Colonic mucosa (tissue), 4 donors: Measurements from ENCODE around the gene HDGFL2. TPM values are rescaled to one million over a fixed set of nuclear protein-coding genes. Genes with fewer than 3 reads are reported as not detected.

Experiments
- DNase-seq: peaks from one replicate; pipeline ENCODE4 v3.0.0-alpha.2; 2020
- H3K27ac ChIP-seq: fragments of 200-600 bp; one replicate; pipeline ENCODE4 v1.8.0; 2021
- H3K27me3 ChIP-seq: fragments of 200-600 bp; one replicate; pipeline ENCODE4 v1.8.0; 2021
- H3K36me3 ChIP-seq: fragments of 200-600 bp; one replicate; pipeline ENCODE4 v1.8.0; 2021
- H3K4me1 ChIP-seq: fragments of 200-600 bp; one replicate; pipeline ENCODE4 v1.8.0; 2021; ENCODE audit warnings: mild to moderate bottlenecking
- H3K4me3 ChIP-seq: fragments of 200-600 bp; one replicate; pipeline ENCODE4 v1.8.0; 2021
- H3K9ac ChIP-seq, 2 donors: one replicate each; pipeline ENCODE4 v1.7.0; 2013; ENCODE audit warnings: control low read depth in 2 of 2, low read depth in 2 of 2, low read length in 2 of 2
- H3K9me3 ChIP-seq: fragments of 200-600 bp; one replicate; pipeline ENCODE4 v1.8.0; 2021
- intact Hi-C: fragments of 100-400 bp; cut with DNase I; formaldehyde crosslinking; loops from one replicate; pipeline ENCODE4 v1.14.1; 2022
- total RNA-seq, 2 donors: library from RNA; stranded (reverse); fragmentation: NEBNext Ultra II Directional in 1 of 2; extraction: Animal tissue kit (Norgen Biotek cat#: 25700) in 1 of 2; gene quantifications; one replicate each; pipeline ENCODE4 v1.2.1, GENCODE V29; 2021
- TF ChIP-seq, protein P1 (sequence below): fragments of 200-600 bp; IDR thresholded peaks from one replicate; pipeline ENCODE4 v1.8.0; 2022; ENCODE audit warnings: antibody characterized with exemption, mild to moderate bottlenecking
- donor health status: healthy.
- donor health status: DM: no; HTN: no; CAD: no.
- donor health status: DM: no; HTN: no; CAD: no.

The HDGFL2 gene
- total RNA-seq, 2 donors from 2014 or later, result 32.7 to 55.0 TPM

DNA sequence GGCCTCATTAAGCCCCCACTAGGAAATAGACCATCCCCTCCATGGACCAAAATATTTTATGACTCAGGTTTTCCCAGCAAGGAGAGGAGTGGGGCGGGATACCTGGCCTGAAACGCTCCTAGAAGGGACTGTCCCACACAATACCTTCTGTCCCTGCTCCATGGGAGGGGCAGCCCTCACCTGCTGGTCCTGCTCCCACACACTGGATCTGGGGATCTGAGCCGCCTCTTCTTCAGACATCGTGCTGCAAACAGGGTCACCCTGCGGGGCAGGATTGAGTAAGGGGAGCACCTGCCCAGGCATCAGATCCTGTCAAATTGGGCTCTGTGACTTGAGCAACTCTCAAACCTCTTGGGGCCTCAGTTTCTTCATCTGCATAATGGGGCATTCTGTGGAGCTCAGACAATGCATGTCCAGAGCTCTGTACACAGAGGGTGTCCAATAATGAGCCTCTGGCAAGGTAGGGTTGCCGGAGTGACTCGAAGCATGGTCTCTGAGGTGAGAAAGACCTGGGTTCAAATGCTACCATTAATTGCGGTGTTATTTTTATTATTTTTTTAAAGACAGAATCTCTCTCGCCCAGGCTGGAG lies 61.8 kb downstream of the HDGFL2 start:
- H3K27me3 ChIP-seq, result no peaks in the 10 kb centered on the region
- H3K27ac ChIP-seq, result no peak overlapping the region
- no peak overlapping the region for H3K4me3 ChIP-seq
- H3K9me3 ChIP-seq, result no peaks in the 10 kb centered on the region
- TF ChIP-seq, protein P1, sequence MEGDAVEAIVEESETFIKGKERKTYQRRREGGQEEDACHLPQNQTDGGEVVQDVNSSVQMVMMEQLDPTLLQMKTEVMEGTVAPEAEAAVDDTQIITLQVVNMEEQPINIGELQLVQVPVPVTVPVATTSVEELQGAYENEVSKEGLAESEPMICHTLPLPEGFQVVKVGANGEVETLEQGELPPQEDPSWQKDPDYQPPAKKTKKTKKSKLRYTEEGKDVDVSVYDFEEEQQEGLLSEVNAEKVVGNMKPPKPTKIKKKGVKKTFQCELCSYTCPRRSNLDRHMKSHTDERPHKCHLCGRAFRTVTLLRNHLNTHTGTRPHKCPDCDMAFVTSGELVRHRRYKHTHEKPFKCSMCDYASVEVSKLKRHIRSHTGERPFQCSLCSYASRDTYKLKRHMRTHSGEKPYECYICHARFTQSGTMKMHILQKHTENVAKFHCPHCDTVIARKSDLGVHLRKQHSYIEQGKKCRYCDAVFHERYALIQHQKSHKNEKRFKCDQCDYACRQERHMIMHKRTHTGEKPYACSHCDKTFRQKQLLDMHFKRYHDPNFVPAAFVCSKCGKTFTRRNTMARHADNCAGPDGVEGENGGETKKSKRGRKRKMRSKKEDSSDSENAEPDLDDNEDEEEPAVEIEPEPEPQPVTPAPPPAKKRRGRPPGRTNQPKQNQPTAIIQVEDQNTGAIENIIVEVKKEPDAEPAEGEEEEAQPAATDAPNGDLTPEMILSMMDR, result no peak
- intact Hi-C loops, result no loop called here
- H3K9ac ChIP-seq, result no peak overlapping the region
- no peaks in the 10 kb centered on the region for H3K36me3 ChIP-seq
- DNase-seq, result no peak
- no peaks in the 10 kb centered on the region for H3K4me1 ChIP-seq

DNA sequence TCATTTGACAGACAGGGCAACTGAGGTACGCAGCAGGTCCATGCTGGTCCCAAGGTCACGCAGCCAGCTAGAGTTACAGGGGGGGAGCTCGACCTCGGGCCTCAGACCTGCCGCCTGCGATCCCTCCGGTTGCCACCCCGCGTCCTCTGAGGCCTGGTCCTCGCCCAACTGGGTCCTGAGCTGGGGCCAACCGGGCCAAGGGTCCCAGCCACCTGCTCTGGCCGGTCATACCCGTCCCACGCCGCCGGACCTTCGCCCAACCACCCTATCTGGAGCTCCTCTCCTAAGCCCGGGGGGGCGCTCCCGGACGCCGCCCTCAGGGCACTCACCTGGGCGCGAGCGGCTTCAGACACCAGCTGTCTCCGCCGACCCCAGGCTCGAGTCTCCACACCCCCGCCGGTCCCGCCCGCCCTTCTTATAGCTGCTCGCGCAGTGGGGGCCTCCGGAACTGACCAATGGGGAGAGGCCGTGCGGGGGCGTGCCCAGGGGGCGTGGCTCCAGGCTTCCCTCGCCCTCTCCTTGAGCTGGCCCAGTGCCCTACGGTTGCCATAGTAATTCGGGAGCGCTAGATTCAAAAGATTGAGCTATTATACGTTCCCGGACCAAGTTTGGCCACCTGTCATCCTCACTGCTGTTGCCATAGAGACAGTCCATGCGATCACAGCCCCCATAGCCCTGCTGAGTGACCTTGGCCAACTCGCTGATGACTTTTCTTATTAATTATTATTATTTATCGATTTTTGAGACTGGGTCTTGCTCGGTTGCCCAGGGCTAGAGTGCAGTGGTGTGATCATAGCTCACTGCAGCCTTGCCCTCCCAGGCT lies 63.0 kb downstream of the HDGFL2 start, which contains the start of gene PLIN5:
Gene PLIN5 (minus strand): TSS at position 389 of the 823 bp plus-strand sequence. CDS start 1,150 bp downstream, outside the sequence.
- H3K27me3 ChIP-seq, result no peaks in the 10 kb centered on the region
- H3K4me1 ChIP-seq, result no peaks in the 10 kb centered on the region
- no peaks in the 10 kb centered on the region for H3K9me3 ChIP-seq
- H3K27ac ChIP-seq, result no peak within 1 kb of the TSS
- intact Hi-C loops, result no loop called here
- H3K9ac ChIP-seq, result no peak within 1 kb of the TSS
- peak; percentile 87 for DNase-seq
- H3K4me3 ChIP-seq, result peak within 1 kb of the TSS; percentile 32
- no peaks in the 10 kb centered on the region for H3K36me3 ChIP-seq
- TF ChIP-seq, protein P1, result no peak

DNA sequence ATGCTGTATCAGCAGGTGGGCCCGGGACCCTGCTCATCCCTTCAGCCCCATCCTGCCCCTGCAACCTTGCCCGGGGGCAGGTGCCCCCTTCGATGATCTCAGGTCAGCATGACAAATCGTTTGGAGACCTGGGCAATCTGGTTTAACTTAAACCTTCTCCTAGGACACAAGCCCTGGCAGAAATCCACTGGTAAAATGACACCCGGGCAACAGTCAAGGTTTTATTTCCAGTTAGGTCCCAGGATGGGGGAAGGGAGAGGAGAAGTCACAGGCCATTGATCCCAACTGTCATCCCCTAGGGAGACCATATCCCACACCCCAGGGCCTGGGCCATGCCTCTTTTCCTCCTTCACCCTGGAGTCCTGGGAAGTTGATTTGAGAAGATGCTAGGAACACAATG lies 64.7 kb downstream of the HDGFL2 start:
- no peak overlapping the region for H3K27ac ChIP-seq
- no peaks in the 10 kb centered on the region for H3K9me3 ChIP-seq
- intact Hi-C loops, result no loop called here
- H3K36me3 ChIP-seq, result no peaks in the 10 kb centered on the region
- no peak overlapping the region for H3K9ac ChIP-seq
- no peak overlapping the region for H3K4me3 ChIP-seq
- H3K27me3 ChIP-seq, result no peaks in the 10 kb centered on the region
- no peaks in the 10 kb centered on the region for H3K4me1 ChIP-seq
- TF ChIP-seq, protein P1, result no peak
- no peak for DNase-seq

DNA sequence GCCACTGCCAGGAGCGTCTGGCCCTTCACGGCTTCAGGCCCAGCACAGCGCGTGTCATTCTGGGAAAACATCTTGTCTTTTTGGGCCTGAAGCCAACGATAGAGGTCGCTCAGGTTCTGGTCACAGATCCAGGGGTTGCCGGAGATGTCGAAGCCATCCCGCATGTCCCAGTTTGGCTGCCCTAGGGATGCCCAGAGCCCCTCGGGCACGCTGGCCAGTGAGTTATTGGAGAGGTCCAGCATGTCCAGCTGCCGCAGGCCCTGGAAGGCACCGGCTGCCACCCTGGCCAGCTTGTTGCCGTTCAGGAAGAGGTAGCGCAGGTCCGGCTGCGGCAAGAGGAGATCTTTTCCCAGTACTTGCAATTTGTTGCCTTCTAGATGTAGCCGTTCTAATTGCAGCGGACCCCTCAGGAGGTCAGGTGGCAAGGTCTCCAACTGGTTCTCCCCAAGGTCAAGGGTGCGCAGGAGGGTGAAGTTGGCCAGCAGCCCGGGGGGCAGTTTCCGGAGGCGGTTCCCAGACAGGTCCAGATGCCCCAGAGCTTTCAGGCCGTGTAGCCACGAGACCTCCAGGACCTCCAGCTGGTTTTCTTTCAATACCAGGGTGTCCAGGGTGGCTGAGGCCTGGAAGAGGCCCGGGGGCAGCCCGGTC lies 66.0 kb downstream of the HDGFL2 start:
- no peaks in the 10 kb centered on the region for H3K4me1 ChIP-seq
- no peak overlapping the region for H3K27ac ChIP-seq
- no peaks in the 10 kb centered on the region for H3K27me3 ChIP-seq
- intact Hi-C loops, result no loop called here
- TF ChIP-seq, protein P1, result no peak
- no peak for DNase-seq
- no peaks in the 10 kb centered on the region for H3K36me3 ChIP-seq
- H3K9ac ChIP-seq, result no peak overlapping the region
- no peaks in the 10 kb centered on the region for H3K9me3 ChIP-seq
- H3K4me3 ChIP-seq, result no peak overlapping the region

DNA sequence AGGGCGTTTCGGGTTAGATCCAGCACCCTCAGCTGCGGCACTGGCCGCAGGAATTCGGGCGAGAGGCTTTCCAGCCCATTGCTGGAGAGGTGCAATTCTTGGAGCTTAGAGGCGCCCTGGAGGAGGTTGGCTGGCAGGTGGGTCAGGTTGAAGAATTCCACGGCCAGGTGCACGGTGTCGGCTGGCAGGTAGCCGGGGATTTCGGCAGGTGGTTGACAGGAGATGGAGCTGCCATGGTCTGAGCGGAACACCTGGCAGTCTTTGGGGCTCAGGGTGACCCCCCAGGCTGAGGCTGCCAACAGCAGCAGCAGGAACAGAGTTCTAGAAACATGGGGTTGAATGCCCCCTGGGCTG lies 66.5 kb downstream of the HDGFL2 start:
- Histone ChIP-seq H3K4me3 (no peak overlapping the region), H3K27me3 (no peaks in the 10 kb centered on the region), H3K9me3 (no peaks in the 10 kb centered on the region), H3K27ac (no peak overlapping the region), H3K36me3 (no peaks in the 10 kb centered on the region), H3K9ac (no peak overlapping the region), H3K4me1 (no peaks in the 10 kb centered on the region)
- intact Hi-C loops, result no loop called here
- no peak for DNase-seq
- TF ChIP-seq, protein P1, result no peak
